H1 (cell line): ENCODE measurements around the gene NMD3. TPM values are rescaled to one million over a fixed set of nuclear protein-coding genes. Genes with fewer than 3 reads are reported as not detected.

Experiments used
- CHD2 ChIP-seq: IDR thresholded peaks from 2 replicates; pipeline ENCODE4 v1.6.1; 2012; ENCODE audit warnings: low read length, improper control_type of control experiment
- CTBP2 ChIP-seq: IDR thresholded peaks from 2 replicates; pipeline ENCODE4 v1.7.0; 2011; ENCODE audit warnings: borderline replicate concordance, mild to moderate bottlenecking, moderate library complexity, mixed read lengths, low read length; ENCODE audit not compliant: insufficient read depth, insufficient read length
- polyA plus RNA-seq, 7 experiments: library from polyadenylated mRNA; depleted of rRNA in 3 of 7; stranded (reverse) in 5 of 7; unstranded in 2 of 7; fragments of >200 nt in 5 of 7; fragments of 200-250 nt in 2 of 7; gene quantifications; 1 replicate in 5 of 7; 2 replicates in 1 of 7; 4 replicates in 1 of 7; pipeline versions ENCODE4 v1.2.1 to v1.2.3, GENCODE V29; 2011 to 2013; ENCODE audit warnings: missing spikeins in 2 of 7, mixed read lengths in 2 of 7
- total RNA-seq: library from RNA; stranded (reverse); fragmentation: NEBNext Ultra II Directional; extraction: Animal tissue kit (Norgen Biotek cat#: 25700); gene quantifications from 2 replicates; pipeline ENCODE4 v1.2.1, GENCODE V29; 2021

Gene NMD3
- total and polyA plus RNA-seq, 2 of the 8 experiments (the other 6 are each of a cell fraction or from before 2014, with no cell fraction given): 12.1 to 64.2 TPM

DNA sequence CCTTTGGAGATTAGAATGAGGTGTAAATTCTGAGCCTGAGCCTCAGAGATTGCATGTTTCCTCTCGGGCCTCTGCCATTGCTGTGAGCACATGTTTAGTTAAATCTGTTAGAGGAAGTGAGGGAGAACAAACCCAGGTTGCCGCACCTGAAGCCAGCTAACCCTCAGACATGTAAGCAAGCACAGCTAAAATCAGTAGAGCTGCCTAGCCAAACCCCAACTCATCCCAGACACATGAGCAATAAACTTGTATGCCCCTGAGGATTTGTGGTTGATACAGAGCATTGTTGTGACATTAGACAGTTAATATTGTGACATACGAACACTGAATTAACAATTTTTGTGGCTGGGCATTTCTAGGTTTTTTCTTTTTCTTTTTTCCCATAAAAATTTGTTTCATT lies 41.9 kb downstream of the NMD3 start (continued):
- TF ChIP-seq CTBP2 (no peak), CHD2 (no peak)
